ENCODE measurements around the gene ANKRD33B.

- TF ChIP-seq, protein P1, sequence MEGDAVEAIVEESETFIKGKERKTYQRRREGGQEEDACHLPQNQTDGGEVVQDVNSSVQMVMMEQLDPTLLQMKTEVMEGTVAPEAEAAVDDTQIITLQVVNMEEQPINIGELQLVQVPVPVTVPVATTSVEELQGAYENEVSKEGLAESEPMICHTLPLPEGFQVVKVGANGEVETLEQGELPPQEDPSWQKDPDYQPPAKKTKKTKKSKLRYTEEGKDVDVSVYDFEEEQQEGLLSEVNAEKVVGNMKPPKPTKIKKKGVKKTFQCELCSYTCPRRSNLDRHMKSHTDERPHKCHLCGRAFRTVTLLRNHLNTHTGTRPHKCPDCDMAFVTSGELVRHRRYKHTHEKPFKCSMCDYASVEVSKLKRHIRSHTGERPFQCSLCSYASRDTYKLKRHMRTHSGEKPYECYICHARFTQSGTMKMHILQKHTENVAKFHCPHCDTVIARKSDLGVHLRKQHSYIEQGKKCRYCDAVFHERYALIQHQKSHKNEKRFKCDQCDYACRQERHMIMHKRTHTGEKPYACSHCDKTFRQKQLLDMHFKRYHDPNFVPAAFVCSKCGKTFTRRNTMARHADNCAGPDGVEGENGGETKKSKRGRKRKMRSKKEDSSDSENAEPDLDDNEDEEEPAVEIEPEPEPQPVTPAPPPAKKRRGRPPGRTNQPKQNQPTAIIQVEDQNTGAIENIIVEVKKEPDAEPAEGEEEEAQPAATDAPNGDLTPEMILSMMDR (optimal IDR thresholded peaks at IDR 0.05 in 1 of 3, IDR thresholded peaks at IDR 0.05 in 1 of 3, conservative IDR thresholded peaks at IDR 0.05 in 1 of 3; ENCODE audit: extremely low read depth in 1 of 3, insufficient read depth in 2 of 3, low read length in 3 of 3), result no peak
- TF ChIP-seq EZH2 (IDR thresholded peaks at IDR 0.05; ENCODE audit: low read length), result no peak
Observed at GRCh38 chr5:10688651-10689171, 124.8 kb downstream of the ANKRD33B start.

Data from keratinocyte (primary cell).